ENCODE measurements around the gene BIRC5.

BIRC5 gene

DNA sequence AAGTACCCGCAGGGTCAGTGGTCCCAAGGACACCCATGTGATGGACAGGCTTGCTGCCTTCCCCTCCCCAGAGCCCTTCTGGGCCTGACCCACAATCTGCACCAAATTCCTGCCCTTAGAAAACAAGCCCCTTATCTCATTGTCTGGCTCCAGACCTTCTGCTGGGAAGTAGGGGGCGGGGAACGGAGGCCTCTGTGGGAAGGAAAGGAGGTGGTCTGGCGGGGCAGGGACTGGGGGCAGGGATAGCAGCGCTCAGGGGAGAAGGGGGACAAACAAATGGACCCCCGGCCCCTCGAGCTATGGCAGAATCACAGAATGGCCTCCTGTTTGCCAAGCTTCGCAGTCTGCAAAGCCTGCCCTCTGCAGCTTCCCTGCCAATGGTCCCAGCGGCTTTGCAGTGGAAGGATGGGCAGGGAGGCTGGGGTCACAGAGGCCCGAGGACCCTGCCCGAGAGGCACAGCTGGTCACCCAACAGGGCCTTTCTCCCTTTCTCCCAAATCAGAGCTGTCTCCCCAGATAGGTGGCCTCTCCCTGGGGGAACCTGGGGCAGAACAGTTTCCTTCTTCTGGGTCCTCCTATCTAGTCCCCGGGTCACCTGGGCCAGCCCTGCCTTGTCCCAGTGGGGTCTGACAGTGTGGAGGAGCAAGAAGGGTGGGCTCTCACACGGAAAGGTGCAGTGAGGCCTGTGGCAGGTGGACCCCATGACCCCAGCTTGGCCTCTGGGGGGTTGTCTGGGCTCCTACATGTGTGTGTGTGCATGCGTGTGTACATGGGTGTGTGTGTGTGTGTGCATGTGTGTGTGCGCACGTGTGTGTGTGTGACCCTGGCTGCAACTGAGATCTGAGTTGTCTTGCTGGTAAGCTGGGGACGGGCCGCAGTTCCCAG is 42.9 kb downstream of the BIRC5 start:
- TF ChIP-seq, protein P1, sequence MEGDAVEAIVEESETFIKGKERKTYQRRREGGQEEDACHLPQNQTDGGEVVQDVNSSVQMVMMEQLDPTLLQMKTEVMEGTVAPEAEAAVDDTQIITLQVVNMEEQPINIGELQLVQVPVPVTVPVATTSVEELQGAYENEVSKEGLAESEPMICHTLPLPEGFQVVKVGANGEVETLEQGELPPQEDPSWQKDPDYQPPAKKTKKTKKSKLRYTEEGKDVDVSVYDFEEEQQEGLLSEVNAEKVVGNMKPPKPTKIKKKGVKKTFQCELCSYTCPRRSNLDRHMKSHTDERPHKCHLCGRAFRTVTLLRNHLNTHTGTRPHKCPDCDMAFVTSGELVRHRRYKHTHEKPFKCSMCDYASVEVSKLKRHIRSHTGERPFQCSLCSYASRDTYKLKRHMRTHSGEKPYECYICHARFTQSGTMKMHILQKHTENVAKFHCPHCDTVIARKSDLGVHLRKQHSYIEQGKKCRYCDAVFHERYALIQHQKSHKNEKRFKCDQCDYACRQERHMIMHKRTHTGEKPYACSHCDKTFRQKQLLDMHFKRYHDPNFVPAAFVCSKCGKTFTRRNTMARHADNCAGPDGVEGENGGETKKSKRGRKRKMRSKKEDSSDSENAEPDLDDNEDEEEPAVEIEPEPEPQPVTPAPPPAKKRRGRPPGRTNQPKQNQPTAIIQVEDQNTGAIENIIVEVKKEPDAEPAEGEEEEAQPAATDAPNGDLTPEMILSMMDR (IDR thresholded peaks at IDR 0.05; ENCODE audit: low read depth, low read length, missing control alignments) = no peak
- in situ Hi-C loops (cut with HindIII; ENCODE audit: low sequenced_read_pairs) = loop anchor here (5.0 kb wide), 1 partner anchor 60 kb away; no protein-coding TSS in a partner anchor
- DNase-seq (ENCODE audit: low read depth) = no peak
- no peak overlapping the region for H3K4me3 ChIP-seq (ENCODE audit: low read depth, low read length)

DNA sequence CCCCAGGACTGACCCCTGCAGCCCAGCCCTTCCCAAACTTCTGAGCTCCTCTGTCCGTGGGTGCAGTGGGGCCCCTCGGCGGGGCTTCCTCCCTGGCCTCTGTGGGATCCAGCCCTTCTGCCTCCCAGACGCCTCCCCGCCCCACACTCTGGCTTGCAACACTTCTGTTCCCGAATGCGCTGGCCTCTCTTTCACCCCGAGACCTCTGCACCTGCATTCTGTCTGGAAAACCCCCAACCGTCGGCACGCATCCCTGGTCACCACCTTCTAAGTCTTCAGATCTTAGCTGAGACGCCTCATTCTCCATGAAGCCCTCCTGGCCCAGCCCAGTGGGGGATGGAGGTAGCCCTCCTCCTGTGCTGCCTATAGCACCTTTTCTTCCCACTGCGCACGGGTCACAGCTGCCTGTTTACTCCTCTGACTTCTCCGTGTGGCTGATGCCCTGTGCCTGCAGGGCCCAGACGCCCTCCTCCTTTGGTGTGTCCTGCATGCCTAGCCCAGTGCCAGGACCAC is 43.8 kb downstream of the BIRC5 start:
- H3K4me3 ChIP-seq (ENCODE audit: low read depth, low read length) = no peak overlapping the region
- TF ChIP-seq, protein P1 (IDR thresholded peaks at IDR 0.05; ENCODE audit: low read depth, low read length, missing control alignments) = no peak
- DNase-seq (ENCODE audit: low read depth) = no peak
- in situ Hi-C loops (cut with HindIII; ENCODE audit: low sequenced_read_pairs) = loop anchor here (5.0 kb wide), 1 partner anchor 61 kb away; no protein-coding TSS in a partner anchor

- H3K4me3 ChIP-seq (ENCODE audit: low read depth, low read length) = no peak overlapping the region
- TF ChIP-seq, protein P1 (IDR thresholded peaks at IDR 0.05; ENCODE audit: low read depth, low read length, missing control alignments) = no peak
- in situ Hi-C loops (cut with HindIII; ENCODE audit: low sequenced_read_pairs) = loop anchor here (5.0 kb wide), 1 partner anchor 61 kb away; no protein-coding TSS in a partner anchor
- DNase-seq (ENCODE audit: low read depth) = no peak
Measured at GRCh38 chr17:78258323-78259191, 44.5 kb downstream of the BIRC5 start.

DNA sequence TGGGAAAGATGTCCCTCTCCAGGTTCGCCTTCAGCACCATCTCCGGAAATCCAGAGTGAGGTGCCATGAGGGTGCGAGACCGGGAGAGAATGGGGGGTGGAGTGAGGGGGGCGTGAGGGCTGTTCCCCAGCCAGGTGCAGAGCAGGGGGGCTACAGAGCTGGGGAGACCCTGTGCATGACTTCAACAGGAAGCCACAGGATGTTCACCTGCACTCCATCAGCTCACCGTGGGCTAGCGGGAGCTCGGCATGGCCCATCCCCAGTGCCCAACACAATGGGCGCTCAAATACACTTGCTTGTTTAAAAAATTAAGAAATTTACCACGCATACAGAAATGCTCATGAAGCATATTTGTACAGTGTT is 45.1 kb downstream of the BIRC5 start:
- no peak overlapping the region for H3K4me3 ChIP-seq (ENCODE audit: low read depth, low read length)
- no peak for DNase-seq (ENCODE audit: low read depth)
- TF ChIP-seq, protein P1 (IDR thresholded peaks at IDR 0.05; ENCODE audit: low read depth, low read length, missing control alignments) = no peak
- in situ Hi-C loops (cut with HindIII; ENCODE audit: low sequenced_read_pairs) = loop anchor here (5.0 kb wide), 1 partner anchor 62 kb away; no protein-coding TSS in a partner anchor

DNA sequence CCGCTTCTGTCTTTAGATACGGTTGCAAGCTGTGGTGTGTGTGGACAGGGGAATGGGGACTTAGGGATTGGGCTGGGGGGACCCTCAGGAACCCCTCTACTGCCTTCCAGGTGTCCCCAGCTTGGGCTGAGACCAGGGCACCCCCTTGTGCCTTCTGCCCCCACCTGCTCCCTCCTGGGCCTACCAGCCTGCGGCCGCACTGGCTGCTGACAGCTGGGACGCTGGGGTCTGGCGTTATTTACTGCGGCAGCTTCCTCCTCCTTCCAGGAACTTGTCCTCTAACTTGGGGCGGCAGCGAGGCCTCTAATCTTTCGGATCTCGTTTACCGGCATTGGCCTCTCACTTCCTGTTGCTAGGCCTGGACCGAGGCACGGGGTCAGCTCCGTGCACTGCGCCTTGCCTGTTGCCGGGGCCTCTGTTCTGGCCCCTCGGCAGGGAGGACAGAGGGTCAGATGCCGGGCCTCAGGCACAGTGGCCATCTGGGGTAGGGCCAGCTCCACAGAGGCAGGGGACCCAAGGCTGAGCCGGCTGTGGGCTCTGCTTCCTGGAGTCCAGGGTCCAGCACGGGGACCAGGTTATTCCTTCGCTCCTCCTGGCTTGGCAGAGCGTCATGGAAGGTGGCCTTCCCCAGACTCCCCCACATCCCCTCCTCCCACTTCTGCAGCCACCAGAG is 49.1 kb downstream of the BIRC5 start:
- H3K4me3 ChIP-seq (ENCODE audit: low read depth, low read length) = no peak overlapping the region
- in situ Hi-C loops (cut with HindIII; ENCODE audit: low sequenced_read_pairs) = no loop called here
- DNase-seq (ENCODE audit: low read depth) = no peak
- TF ChIP-seq, protein P1 (IDR thresholded peaks at IDR 0.05; ENCODE audit: low read depth, low read length, missing control alignments) = no peak
